Fibroblast of upper back skin (primary cell): ENCODE results near the gene PTPRF.
"Not testable (repeated sequence)": the region's sequence is repeated elsewhere in the genome, so short reads cannot be mapped to it uniquely, and the experiment has no call there.

ENCODE experiments used
- DNase-seq: peaks from one replicate; pipeline ENCODE4 v3.0.0-alpha.2; 2013

PTPRF gene

GRCh38 chr1:43639976-43640794 is 109.5 kb downstream of the PTPRF start:
- no peak for DNase-seq

DNA sequence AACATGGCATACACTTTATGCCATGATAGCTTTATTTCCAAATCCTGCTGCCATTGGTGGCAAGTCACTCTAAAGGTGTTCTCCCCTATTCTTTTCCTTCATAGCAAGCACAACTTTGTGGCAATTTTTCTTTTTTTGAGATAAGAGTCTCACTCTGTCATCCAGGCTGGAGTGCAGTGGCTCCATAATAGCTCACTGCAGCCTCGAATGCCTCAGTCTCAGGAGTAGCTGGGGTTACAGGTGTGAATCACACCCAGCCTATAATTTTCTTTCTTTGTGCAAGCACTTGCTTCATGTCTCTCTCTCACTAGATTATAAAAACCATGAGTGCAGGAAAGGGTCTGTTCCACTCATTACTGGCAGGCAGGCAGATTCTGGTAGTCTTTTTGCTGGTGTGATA is 113.9 kb downstream of the PTPRF start:
- no peak for DNase-seq

GRCh38 chr1:43645461-43645860 is 114.8 kb downstream of the PTPRF start:
- DNase-seq, result no peak

- DNase-seq, result not testable (repeated sequence)
Measured at GRCh38 chr1:43647331-43647730, 116.6 kb downstream of the PTPRF start.

GRCh38 chr1:43648221-43648847 is 117.7 kb downstream of the PTPRF start:
- no peak for DNase-seq

GRCh38 chr1:43648876-43649477 is 118.3 kb downstream of the PTPRF start:
- no peak for DNase-seq

- peak; percentile 99 for DNase-seq
Measured at GRCh38 chr1:43650310-43651085, 119.8 kb downstream of the PTPRF start.

DNA sequence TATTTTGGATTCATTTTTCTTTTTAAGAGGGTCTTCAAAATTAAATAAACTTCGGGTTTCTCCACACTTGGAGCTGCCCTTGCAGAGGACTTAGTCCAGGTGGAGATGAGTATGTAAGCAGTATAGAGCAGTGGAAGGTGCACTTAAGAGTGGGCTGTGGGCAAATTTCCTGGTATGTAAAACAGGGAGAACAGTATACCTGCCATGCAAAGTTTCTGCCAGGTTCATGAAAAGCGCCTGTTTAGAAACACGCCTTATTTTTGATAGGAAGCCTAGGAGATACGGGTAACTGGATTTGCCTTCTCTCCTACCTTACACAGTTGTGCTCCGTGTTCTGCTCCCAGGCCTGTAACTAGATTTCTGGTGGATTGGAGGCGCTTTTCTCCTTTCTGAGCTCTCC is 120.5 kb downstream of the PTPRF start:
- no peak for DNase-seq

GRCh38 chr1:43651902-43652301 is 121.2 kb downstream of the PTPRF start:
- no peak for DNase-seq

GRCh38 chr1:43653339-43653738 is 122.7 kb downstream of the PTPRF start:
- DNase-seq, result peak; percentile 23

DNA sequence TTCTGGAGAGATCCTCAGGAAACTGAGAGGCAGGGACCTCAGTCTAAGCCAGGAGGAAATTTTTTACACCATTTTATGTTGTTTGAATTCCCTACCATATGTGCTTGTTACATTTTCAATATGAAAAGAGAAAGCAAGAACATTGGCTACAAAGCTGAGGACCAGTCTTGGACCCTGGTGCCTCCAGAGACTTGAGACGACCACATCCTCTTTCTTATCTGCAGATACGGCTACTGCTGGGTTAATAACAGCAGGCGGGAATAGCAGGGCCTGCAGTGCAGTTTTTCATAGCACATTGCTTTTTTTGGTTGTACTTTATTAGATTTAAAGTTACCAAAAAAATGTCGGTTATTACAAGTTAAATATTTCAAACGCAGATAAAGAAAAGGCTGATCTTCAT is 123.2 kb downstream of the PTPRF start:
- no peak for DNase-seq

DNA sequence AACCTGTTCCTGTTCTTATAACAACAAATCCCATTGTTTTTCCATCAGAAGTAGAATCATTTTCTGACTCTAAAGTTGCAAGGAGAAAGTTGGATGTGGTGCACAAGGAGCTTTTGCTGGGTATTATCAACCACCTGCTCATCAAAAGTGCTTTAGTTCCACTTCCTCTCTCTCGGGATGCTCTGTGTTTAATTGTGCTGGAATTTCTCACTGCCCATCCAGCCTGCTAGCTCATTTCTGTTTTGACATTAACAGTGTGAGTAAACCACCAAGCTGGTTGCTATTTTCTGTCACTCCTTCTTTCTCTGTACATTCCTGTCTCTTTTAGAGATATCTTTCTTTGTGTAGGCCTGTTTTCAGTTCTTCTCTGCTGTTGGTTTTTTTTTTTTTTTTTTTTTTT is 125.3 kb downstream of the PTPRF start:
- DNase-seq, result no peak

GRCh38 chr1:43659212-43660166 is 128.8 kb downstream of the PTPRF start:
- DNase-seq, result no peak

GRCh38 chr1:43660355-43660754 is 129.7 kb downstream of the PTPRF start:
- DNase-seq, result no peak

GRCh38 chr1:43664369-43664768 is 133.7 kb downstream of the PTPRF start:
- DNase-seq, result no peak

DNA sequence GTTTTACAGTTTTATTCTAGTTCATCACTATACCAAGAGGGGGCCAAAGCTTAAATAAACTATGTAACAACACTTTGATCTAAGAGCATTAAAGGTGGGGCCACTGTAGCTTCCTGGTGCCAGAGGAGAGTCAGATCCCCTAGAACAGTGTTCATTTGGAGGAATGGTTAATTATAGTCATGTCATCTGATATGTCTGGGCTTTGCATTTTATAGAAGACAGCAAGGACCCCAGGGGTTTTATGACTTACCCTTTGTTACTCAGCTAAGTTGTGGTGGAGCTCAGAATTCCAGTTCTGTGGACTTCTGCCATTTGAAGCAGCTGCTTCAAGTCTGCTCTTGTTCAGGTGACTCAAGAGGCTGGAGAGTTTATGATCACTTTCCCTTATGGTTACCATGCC is 135.9 kb downstream of the PTPRF start:
- DNase-seq, result no peak

DNA sequence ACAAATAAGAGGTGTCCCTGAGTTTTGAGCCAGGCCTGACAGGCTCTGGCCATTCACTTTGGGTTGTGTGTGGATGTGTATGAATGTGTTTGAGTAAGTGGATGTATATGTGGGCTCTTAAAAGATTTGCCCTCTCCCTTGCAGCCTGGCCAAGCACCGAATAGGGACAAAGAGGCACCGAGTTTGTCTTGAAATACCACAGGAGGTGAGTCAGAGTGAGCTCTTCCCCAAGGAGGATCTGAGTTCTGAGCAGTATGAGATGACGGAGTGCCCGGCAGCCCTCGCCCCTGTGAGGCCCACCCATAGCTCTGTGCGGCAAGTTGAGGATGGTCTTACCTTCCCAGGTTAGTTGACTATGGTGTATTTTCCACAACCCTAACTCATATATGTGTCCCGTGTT is 138.3 kb downstream of the PTPRF start:
- no peak for DNase-seq

DNA sequence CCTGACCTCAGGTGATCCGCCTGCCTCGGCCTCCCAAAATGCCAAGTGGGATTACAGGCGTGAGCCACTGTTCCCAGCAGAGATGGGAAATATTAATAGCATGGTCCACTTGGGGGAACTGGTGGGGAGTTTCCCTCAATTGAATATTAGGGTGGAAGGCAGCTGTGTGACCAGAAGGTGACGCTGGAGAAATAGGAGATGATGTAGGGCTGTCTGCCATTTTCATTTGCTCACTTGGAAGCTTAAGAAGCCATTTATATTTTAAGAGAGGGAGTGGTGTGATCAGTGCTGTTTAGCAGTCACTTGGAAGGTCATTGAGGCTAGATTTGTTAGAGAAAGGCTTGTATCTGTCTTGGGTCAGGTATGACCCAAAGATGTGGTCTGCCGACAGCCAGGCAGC is 139.2 kb downstream of the PTPRF start:
- no peak for DNase-seq

GRCh38 chr1:43671193-43671592 is 140.5 kb downstream of the PTPRF start:
- no peak for DNase-seq

DNA sequence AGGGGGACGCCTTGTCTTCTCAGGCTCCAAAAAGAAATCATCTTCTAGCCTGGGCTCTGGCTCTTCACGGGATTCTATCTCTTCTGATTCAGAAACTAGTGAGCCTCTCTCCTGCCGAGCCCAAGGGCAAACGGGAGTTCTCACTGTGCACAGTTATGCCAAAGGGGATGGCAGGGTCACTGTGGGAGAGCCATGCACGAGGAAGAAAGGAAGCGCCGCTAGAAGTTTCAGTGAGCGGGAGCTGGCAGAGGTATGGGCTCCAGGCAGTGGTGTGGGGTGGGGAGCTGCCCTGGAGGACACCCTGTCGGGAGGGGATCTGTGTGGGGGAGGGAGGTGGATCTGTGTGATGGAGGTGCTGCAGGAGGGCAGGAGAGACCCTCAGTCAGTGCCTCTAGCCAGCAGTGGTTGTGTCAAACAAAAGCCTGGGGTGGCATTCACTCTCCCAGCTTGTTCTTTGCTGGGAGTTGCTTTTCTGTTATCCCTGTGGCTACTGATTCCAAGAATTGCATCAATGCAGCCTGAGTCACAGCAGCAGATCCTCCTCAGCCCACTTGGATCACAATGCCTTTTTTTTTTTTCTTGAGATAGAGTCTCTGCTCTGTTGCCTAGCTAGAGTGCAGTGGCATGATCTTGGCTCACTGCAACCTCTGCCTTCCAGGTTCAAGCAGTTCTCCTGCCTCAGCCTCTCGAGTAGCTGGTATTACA is 141.1 kb downstream of the PTPRF start:
- peak; percentile 57 for DNase-seq

GRCh38 chr1:43673261-43673660 is 142.6 kb downstream of the PTPRF start:
- DNase-seq, result no peak
